GM12878 (cell line): Measurements from ENCODE around the gene MAD1L1. TPM values are rescaled to one million over a fixed set of nuclear protein-coding genes. Genes with fewer than 3 reads are reported as not detected.

Experiments used
- ATAC-seq: fragments of 200-7000 bp; cut with Tn5 transposase; 3 replicates; pipeline ENCODE4 v1.9.1; 2020; ENCODE audit warnings: mild to moderate bottlenecking, moderate library complexity
- BruUV-seq: library from RNA; stranded (reverse); fragments of 400-500 nt; replicated peaks from 2 replicates; lab custom pipeline; 2021; lab: Mats Ljungman, UMichigan
- CTCF ChIA-PET: fragments of 300-600 bp; sonication (Branson Sonifier 250); formaldehyde crosslinking; extraction: SDS; loops from one replicate; lab custom pipeline; 2021; ENCODE audit warnings: inconsistent platforms; lab: Yijun Ruan, JAX
- POLR2A ChIA-PET: fragments of 350-600 bp; formaldehyde crosslinking; extraction: SDS; loops from one replicate; lab custom pipeline; 2021; ENCODE audit warnings: inconsistent platforms; lab: Charles Lee
- RAD21 ChIA-PET: fragments of 300-600 bp; sonication (Branson Sonifier 250); formaldehyde crosslinking; loops from one replicate; lab custom pipeline; 2023; ENCODE audit warnings: antibody characterized with exemption; ENCODE audit not compliant: unreplicated experiment; lab: Charles Lee
- SMC1A ChIA-PET: fragments of 300-600 bp; sonication (Branson Sonifier 250); formaldehyde crosslinking; loops from one replicate; lab custom pipeline; 2023; ENCODE audit not compliant: unreplicated experiment, uncharacterized antibody; lab: Charles Lee
- DNase-seq: peaks from one replicate; pipeline ENCODE4 v3.0.0-alpha.2; 2011; ENCODE audit warnings: low read depth, low spot score
- FAIRE-seq: peaks from 3 replicates; lab custom pipeline; 2011; peaks lifted over from hg19 to GRCh38; lab: Jason Lieb, UNC
- H2AFZ ChIP-seq: 2 replicates; pipeline ENCODE4 v1.6.0; 2011; ENCODE audit warnings: low read depth, low read length, control low read depth; ENCODE audit not compliant: control insufficient read depth
- H3K27ac ChIP-seq: 2 replicates; pipeline ENCODE4 v1.5.1; 2011; ENCODE audit warnings: control low read depth; ENCODE audit not compliant: control insufficient read depth, insufficient read depth
- H3K27me3 ChIP-seq, 2 experiments: replicated peaks in 1 of 2; 2 replicates each; pipeline versions ENCODE4 v1.6.0 to v1.6.1; 2011; ENCODE audit warnings: low read length in 1 of 2; ENCODE audit not compliant: control insufficient read depth in 2 of 2, insufficient read depth in 2 of 2
- H3K36me3 ChIP-seq, 2 experiments: 2 replicates each; pipeline ENCODE4 v1.5.1; 2011; ENCODE audit warnings: low read length in 1 of 2; ENCODE audit not compliant: control insufficient read depth in 2 of 2, insufficient read depth in 2 of 2
- H3K4me1 ChIP-seq: 2 replicates; pipeline ENCODE4 v1.6.1; 2011; ENCODE audit warnings: mild to moderate bottlenecking, low read length, moderate library complexity, mixed read lengths; ENCODE audit not compliant: control insufficient read depth, insufficient read depth
- H3K4me2 ChIP-seq: 2 replicates; pipeline ENCODE4 v1.6.0; 2011; ENCODE audit warnings: control low read depth; ENCODE audit not compliant: control insufficient read depth, insufficient read depth
- H3K4me3 ChIP-seq: fragments of 200-600 bp; sonication (generic); 2 replicates; pipeline ENCODE4 v1.5.1; 2016
- H3K79me2 ChIP-seq: 2 replicates; pipeline ENCODE4 v1.6.0; 2011; ENCODE audit warnings: low read length; ENCODE audit not compliant: control insufficient read depth, insufficient read depth
- H3K9ac ChIP-seq: 2 replicates; pipeline ENCODE4 v1.8.0; 2011; ENCODE audit warnings: low read length, control low read depth, mixed read lengths; ENCODE audit not compliant: control insufficient read depth, insufficient read depth
- H3K9me3 ChIP-seq: replicated peaks from 3 replicates; pipeline ENCODE4 v1.5.1; 2011; ENCODE audit warnings: mild to moderate bottlenecking, low read length; ENCODE audit not compliant: control insufficient read depth, insufficient read depth
- H4K20me1 ChIP-seq: 2 replicates; pipeline ENCODE4 v1.6.0; 2011; ENCODE audit not compliant: control insufficient read depth, insufficient read depth
- ATF7 ChIP-seq: fragments of 450-650 bp; IDR thresholded peaks from 2 replicates; pipeline ENCODE4 v1.6.1; 2016; ENCODE audit warnings: low read depth, mild to moderate bottlenecking
- BRCA1 ChIP-seq: IDR thresholded peaks from 2 replicates; pipeline ENCODE4 v1.6.1; 2011; ENCODE audit warnings: low read depth, low read length, improper control_type of control experiment
- ETV6 ChIP-seq, 2 experiments: fragments of 450-650 bp in 1 of 2; IDR thresholded peaks in 1 of 2; conservative IDR thresholded peaks in 1 of 2; 2 replicates each; pipeline ENCODE4 v1.6.1; 2014; ENCODE audit warnings: antibody characterized with exemption in 1 of 2, borderline replicate concordance in 1 of 2, low read depth in 1 of 2, mild to moderate bottlenecking in 1 of 2, moderate library complexity in 1 of 2
- GATAD2B ChIP-seq: fragments of 450-650 bp; conservative IDR thresholded peaks from 2 replicates; pipeline ENCODE4 v1.6.1; 2017; ENCODE audit warnings: low read depth, mild to moderate bottlenecking, moderate library complexity
- HDGF ChIP-seq: fragments of 450-650 bp; IDR thresholded peaks from 2 replicates; pipeline ENCODE4 v1.6.1; 2016; ENCODE audit warnings: antibody characterized with exemption
- IKZF1 ChIP-seq: fragments of 450-650 bp; conservative IDR thresholded peaks from 2 replicates; pipeline ENCODE4 v1.6.1; 2017; ENCODE audit warnings: antibody characterized with exemption, mild to moderate bottlenecking
- JUND ChIP-seq: IDR thresholded peaks from 2 replicates; pipeline ENCODE4 v1.6.1; 2012; ENCODE audit warnings: low read depth, mild to moderate bottlenecking, low read length, improper control_type of control experiment, moderate library complexity
- LARP7 ChIP-seq: fragments of 450-650 bp; IDR thresholded peaks from 2 replicates; pipeline ENCODE4 v1.6.1; 2017; ENCODE audit warnings: mild to moderate bottlenecking
- MEF2B ChIP-seq: fragments of 450-650 bp; IDR thresholded peaks from 2 replicates; pipeline ENCODE4 v1.6.1; 2018; ENCODE audit warnings: mild to moderate bottlenecking, moderate library complexity; ENCODE audit not compliant: partially characterized antibody, poor library complexity, severe bottlenecking
- MXI1 ChIP-seq: fragments of 150-350 bp; IDR thresholded peaks from 2 replicates; pipeline ENCODE4 v1.6.1; 2011; ENCODE audit warnings: low read depth, mild to moderate bottlenecking, inconsistent platforms, low read length, improper control_type of control experiment
- NFYA ChIP-seq: IDR thresholded peaks from 2 replicates; pipeline ENCODE4 v1.6.1; 2011; ENCODE audit warnings: low read depth, mild to moderate bottlenecking, low read length, improper control_type of control experiment, borderline replicate concordance
- PAX8 ChIP-seq: fragments of 450-650 bp; IDR thresholded peaks from 2 replicates; pipeline ENCODE4 v1.6.1; 2017; ENCODE audit warnings: mild to moderate bottlenecking, moderate library complexity
- RCOR1 ChIP-seq: conservative IDR thresholded peaks from 2 replicates; pipeline ENCODE4 v1.6.1; 2012; ENCODE audit warnings: low read depth, low read length, improper control_type of control experiment
- RUNX3 ChIP-seq: IDR thresholded peaks from 2 replicates; pipeline ENCODE4 v1.6.1; 2012; ENCODE audit warnings: low read length, inconsistent platforms
- SRF ChIP-seq, 2 experiments: IDR thresholded peaks; 2 replicates each; pipeline ENCODE4 v1.6.1; 2011; ENCODE audit warnings: low read depth in 2 of 2, low read length in 2 of 2, mild to moderate bottlenecking in 1 of 2, moderate library complexity in 1 of 2
- TARDBP ChIP-seq: IDR thresholded peaks from 2 replicates; pipeline ENCODE4 v1.6.1; 2016; ENCODE audit warnings: borderline replicate concordance
- TCF3 ChIP-seq: IDR thresholded peaks from 2 replicates; pipeline ENCODE4 v1.6.1; 2012; ENCODE audit warnings: low read depth, mild to moderate bottlenecking, low read length, borderline replicate concordance; ENCODE audit not compliant: insufficient read depth
- WGBS: methylation state at CpG from one replicate; pipeline ENCODE4 v1.1.6; 2016; ENCODE audit warnings: low lambda C conversion rate; ENCODE audit not compliant: insufficient replicate concordance, insufficient coverage; ENCODE audit errors: missing lambda C conversion rate; 5-methylcytosine and 5-hydroxymethylcytosine counted together
- in situ Hi-C: fragments of 300-500 bp; cut with MboI; formaldehyde crosslinking; loops from 9 replicates; pipeline ENCODE4 v1.14.3; 2018; ENCODE audit warnings: mixed read lengths
- intact Hi-C: fragments of 100-400 bp; cut with micrococcal nuclease; formaldehyde crosslinking; loops from one replicate; pipeline ENCODE4 v1.14.2; 2022; ENCODE audit not compliant: unreplicated experiment
- polyA plus RNA-seq, 11 experiments: library from polyadenylated mRNA; depleted of rRNA in 4 of 11; unstranded in 6 of 11; stranded (reverse) in 5 of 11; fragments of >200 nt; fragmentation: Nextera tagmentation in 4 of 11; fragmentation: Illumina TruSeq in 1 of 11; extraction: Ambion mirVana in 4 of 11; extraction: Trizol in 1 of 11; gene quantifications; 1 replicate in 1 of 11; 2 replicates in 10 of 11; pipeline versions ENCODE4 v1.2.1 to v1.2.3, GENCODE V29; 2011 to 2016; ENCODE audit warnings: inconsistent platforms in 2 of 11, missing spikeins in 2 of 11, low read depth in 1 of 11
- total RNA-seq, 4 experiments: library from RNA; depleted of rRNA in 3 of 4; stranded (reverse); fragments of >200 nt in 3 of 4; fragmentation: Illumina TruSeq in 1 of 4; extraction: Trizol in 1 of 4; gene quantifications; 2 replicates each; pipeline versions ENCODE4 v1.2.1 to v1.2.3, GENCODE V29; 2013 to 2021
- TF ChIP-seq, protein P1 (sequence below): fragments of 450-650 bp; IDR thresholded peaks from 2 replicates; pipeline ENCODE4 v1.6.1; 2017; ENCODE audit warnings: antibody characterized with exemption, mild to moderate bottlenecking, moderate library complexity

MAD1L1 gene
- total and polyA plus RNA-seq, 10 of the 15 experiments (the other 5 are each of a cell fraction or from before 2014, with no cell fraction given), result 2.2 to 76.8 (median 38.3) TPM

DNA sequence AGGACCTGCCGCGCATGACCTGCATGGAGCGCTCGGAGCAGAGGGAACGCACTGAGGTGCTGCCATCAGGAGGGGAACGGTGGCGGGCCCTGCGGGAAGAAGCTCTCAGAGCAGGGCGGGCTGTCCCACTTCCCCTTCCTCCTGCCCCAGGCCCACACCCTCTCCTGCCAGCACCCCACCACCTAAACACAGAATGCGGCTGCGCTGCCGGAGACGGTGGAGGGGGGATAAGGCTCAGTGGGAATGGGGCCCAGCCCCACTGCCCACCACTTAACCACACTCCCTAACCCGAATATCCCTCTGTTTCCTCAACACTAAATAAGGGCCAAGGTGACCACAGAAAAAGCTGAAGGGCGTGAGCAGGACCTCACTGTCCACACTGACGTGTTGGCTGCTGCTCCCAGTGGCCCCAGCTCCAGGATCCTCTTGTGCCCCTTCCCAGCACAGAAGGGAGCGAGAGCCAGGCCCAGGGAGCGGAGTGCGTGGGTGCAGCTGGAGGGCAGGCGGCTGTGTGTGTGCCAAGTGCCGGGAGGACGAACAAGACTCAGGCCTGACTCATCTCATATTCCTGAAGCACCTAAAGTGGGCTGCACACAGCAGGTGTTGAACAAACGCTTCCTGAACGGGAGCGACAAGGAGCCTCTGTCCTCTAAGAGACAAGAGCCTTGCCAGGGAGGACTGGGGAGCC, 116.8 kb downstream of the MAD1L1 start:
- DNase-seq (no peak), FAIRE-seq (no peak), ATAC-seq (no peak)
- in situ Hi-C loops, result no loop called here
- ChIA-PET CTCF (no interaction called here), SMC1A (no interaction called here), RAD21 (no interaction called here)
- Histone ChIP-seq H3K4me1 (peaks cover 15% of the 10 kb centered on the region), H3K36me3 (peaks cover 0 to 6% of the 10 kb centered on the region in 2 experiments; a peak in 2 of 4 replicates), H3K79me2 (no peaks in the 10 kb centered on the region), H3K4me3 (no peak overlapping the region), H3K27ac (no peak overlapping the region), H3K4me2 (no peak overlapping the region), H2AFZ (no peak overlapping the region), H3K27me3 (no peaks in the 10 kb centered on the region), H3K9ac (no peak overlapping the region), H4K20me1 (no peaks in the 10 kb centered on the region)
- WGBS, result 97% methylated on average over 24 of the region's 25 CpGs
- intact Hi-C loops, result no loop called here
- BruUV-seq, result no TSS peak
- TF ChIP-seq HDGF (no peak), MXI1 (no peak), BRCA1 (no peak), TARDBP (no peak), IKZF1 (no peak), JUND (no peak), LARP7 (no peak), GATAD2B (no peak), NFYA (no peak), TCF3 (no peak), SRF (IDR thresholded peaks at IDR 0.05; ENCODE audit: low read depth in 2 of 2, low read length in 2 of 2) (no peak), RUNX3 (no peak), ETV6 (conservative IDR thresholded peaks at IDR 0.05 in 1 of 2, IDR thresholded peaks at IDR 0.05 in 1 of 2; ENCODE audit: borderline replicate concordance in 1 of 2, low read depth in 1 of 2) (no peak), MEF2B (no peak), RCOR1 (no peak), ATF7 (no peak), PAX8 (no peak)
- TF ChIP-seq, protein P1, sequence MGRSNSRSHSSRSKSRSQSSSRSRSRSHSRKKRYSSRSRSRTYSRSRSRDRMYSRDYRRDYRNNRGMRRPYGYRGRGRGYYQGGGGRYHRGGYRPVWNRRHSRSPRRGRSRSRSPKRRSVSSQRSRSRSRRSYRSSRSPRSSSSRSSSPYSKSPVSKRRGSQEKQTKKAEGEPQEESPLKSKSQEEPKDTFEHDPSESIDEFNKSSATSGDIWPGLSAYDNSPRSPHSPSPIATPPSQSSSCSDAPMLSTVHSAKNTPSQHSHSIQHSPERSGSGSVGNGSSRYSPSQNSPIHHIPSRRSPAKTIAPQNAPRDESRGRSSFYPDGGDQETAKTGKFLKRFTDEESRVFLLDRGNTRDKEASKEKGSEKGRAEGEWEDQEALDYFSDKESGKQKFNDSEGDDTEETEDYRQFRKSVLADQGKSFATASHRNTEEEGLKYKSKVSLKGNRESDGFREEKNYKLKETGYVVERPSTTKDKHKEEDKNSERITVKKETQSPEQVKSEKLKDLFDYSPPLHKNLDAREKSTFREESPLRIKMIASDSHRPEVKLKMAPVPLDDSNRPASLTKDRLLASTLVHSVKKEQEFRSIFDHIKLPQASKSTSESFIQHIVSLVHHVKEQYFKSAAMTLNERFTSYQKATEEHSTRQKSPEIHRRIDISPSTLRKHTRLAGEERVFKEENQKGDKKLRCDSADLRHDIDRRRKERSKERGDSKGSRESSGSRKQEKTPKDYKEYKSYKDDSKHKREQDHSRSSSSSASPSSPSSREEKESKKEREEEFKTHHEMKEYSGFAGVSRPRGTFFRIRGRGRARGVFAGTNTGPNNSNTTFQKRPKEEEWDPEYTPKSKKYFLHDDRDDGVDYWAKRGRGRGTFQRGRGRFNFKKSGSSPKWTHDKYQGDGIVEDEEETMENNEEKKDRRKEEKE, result no peak
- TF ChIP-seq, all 136 proteins: peak for 0
- POLR2A ChIA-PET, result no interaction called here
- H3K9me3 ChIP-seq, result peaks cover 7% of the 10 kb centered on the region; the same call in 1 of the 3 replicates
